H1 (cell line): Measurements from ENCODE around the gene IWS1.
"Not testable (repeated sequence)": the region's sequence is repeated elsewhere in the genome, so short reads cannot be mapped to it uniquely, and the experiment has no call there.

Experiments
- EZH2 ChIP-seq: fragments of 200-600 bp; sonication (generic); IDR thresholded peaks from 2 replicates; pipeline ENCODE4 v1.7.1; 2012; ENCODE audit warnings: low read depth, mild to moderate bottlenecking, moderate library complexity, low read length, inconsistent platforms; ENCODE audit not compliant: severe bottlenecking
- TF ChIP-seq, protein P1 (sequence below), 3 experiments: IDR thresholded peaks; 1 replicate in 2 of 3; 2 replicates in 1 of 3; pipeline versions ENCODE4 v1.5.1 to v1.6.1; 2011; ENCODE audit warnings: low read length in 3 of 3, mild to moderate bottlenecking in 3 of 3, inconsistent platforms in 2 of 3, low read depth in 1 of 3, moderate library complexity in 1 of 3; ENCODE audit not compliant: insufficient read depth in 1 of 3; ENCODE audit errors: control extremely low read depth in 1 of 3

DNA sequence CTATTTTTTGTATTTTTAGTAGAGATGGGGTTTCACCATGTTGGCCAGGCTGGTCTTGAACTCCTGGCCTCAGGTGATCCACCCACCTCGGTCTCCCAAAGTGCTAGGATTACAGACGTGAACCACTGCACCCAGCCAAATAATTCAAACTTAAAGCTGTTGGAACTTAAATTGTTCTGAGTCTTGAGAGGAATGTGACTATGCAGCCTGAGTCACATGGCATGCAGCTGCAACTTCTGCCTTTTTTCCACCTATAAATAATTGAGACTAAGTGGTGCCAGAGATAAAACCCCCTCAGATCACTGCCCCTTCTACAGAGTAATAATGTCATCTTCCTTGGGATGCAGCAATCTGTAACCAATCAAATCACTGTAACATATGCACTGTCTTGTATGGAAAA lies 3.1 kb upstream of the IWS1 start:
- TF ChIP-seq, protein P1, sequence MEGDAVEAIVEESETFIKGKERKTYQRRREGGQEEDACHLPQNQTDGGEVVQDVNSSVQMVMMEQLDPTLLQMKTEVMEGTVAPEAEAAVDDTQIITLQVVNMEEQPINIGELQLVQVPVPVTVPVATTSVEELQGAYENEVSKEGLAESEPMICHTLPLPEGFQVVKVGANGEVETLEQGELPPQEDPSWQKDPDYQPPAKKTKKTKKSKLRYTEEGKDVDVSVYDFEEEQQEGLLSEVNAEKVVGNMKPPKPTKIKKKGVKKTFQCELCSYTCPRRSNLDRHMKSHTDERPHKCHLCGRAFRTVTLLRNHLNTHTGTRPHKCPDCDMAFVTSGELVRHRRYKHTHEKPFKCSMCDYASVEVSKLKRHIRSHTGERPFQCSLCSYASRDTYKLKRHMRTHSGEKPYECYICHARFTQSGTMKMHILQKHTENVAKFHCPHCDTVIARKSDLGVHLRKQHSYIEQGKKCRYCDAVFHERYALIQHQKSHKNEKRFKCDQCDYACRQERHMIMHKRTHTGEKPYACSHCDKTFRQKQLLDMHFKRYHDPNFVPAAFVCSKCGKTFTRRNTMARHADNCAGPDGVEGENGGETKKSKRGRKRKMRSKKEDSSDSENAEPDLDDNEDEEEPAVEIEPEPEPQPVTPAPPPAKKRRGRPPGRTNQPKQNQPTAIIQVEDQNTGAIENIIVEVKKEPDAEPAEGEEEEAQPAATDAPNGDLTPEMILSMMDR (IDR thresholded peaks at IDR 0.05; ENCODE audit: control extremely low read depth in 1 of 3, insufficient read depth in 1 of 3, low read depth in 1 of 3, low read length in 3 of 3): not testable (repeated sequence)
- TF ChIP-seq EZH2: not testable (repeated sequence)
